Measurements from ENCODE around the gene KRT7.
A peak's percentile ranks its signal among the peaks of the same experiment; 100 is the strongest.

The KRT7 gene

GRCh38 chr12:52245962-52246569 is 13.0 kb downstream of the KRT7 start:
- DNase-seq (ENCODE audit: low spot score), result no peak
- peak overlapping the region; percentile 78 to 84 for H3K27ac ChIP-seq

DNA sequence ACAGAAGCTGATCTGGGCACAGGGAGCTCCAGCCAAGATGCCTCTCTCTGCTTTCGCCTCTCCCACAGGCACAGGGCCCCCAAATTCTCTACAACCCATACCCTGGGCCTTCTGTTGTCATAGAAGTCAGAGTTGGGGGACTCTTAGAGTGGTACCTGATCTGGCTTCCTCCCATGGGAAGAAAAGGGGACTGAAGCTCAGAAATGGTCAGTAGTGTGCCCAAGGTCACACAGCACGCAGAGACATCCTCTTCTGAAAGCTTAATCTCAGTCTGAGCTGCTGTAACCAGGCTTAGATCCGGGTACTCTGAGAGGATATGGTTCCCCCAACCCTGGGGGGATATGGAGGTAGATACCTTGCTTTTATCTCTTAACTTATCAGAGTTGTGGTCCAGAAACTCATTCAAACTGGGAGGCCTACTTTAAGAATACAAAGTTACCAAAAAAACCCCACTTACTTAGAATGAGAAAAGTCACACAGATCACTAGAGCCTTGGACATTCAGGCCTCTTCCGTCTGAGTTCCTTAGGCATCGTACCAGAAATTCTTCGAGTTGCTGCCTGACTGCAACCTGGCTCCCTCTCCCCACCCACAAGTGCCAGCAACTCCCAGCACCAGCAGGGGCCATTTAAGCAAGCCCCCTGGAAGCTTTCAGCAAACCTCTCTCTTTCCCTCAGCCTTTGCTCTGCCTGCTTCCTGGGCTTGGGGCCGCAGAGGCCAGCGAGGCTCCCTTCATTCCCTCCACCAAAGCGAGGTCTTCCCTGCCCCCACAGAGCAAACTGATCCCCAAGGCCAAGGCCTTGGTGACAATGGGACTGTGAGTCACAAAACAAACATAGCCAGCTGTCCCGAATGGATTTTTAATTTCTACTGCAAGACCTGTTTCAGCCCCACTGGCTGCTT is 13.9 kb downstream of the KRT7 start:
- TF ChIP-seq CTCF (IDR thresholded peaks at IDR 0.05), result no peak
- Histone ChIP-seq H3K4me3 (no peak overlapping the region), H3K27ac (peak overlapping the region; percentile 78 to 84)
- no peak for DNase-seq (ENCODE audit: low spot score)

More at GRCh38 chr12:52245962-52246569, 13.0 kb downstream of the KRT7 start:
- no peak for TF ChIP-seq CTCF (IDR thresholded peaks at IDR 0.05)
- H3K4me3 ChIP-seq, result no peak overlapping the region

DNA sequence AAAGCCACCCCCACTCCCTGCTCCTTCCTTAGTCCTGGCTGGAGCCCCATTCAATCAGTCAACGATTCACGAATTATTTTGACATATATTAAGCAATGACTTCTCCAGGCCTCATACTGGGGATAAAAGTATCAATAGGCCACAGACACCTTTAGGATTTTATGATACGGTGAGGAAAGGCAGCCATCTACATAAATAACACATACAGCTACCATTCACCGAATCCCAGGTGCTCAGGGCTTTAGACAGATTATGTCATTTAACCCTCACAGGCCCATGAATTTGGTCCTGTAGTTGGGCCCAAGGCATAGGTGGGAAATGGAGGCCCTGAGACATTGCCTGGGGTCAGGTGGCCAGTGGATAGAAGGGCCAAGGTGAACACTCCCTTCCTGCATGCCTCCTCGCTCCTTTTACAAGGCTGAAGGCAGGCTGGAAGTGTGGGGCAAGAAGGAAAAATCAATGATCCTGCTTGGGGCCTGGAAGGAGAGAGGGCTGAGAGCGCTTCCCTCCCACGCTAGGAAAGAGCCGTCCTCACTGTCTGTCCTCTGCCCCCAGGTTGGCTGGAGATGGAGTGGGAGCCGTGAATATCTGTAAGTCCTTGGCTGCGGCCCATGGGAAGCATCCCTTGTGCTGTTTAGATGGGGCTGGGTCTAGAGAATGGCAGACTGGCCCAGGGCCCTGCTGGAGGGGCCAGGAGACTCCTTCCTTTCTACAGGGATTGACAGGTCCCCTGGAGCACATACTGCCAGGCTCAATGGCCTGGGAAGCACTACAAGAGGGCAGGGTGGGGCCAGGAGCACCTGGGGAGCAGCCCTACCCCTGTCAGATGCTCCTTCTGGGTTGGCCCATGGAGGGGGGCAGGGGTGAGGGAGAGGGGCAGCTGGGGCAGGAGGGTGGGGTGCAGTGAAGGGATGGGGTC is 14.8 kb downstream of the KRT7 start:
- no peak overlapping the region for H3K4me3 ChIP-seq
- DNase-seq (ENCODE audit: low spot score), result peak; percentile 53
- no peak for TF ChIP-seq CTCF (IDR thresholded peaks at IDR 0.05)
- peak overlapping the region; percentile 78 to 84 for H3K27ac ChIP-seq

DNA sequence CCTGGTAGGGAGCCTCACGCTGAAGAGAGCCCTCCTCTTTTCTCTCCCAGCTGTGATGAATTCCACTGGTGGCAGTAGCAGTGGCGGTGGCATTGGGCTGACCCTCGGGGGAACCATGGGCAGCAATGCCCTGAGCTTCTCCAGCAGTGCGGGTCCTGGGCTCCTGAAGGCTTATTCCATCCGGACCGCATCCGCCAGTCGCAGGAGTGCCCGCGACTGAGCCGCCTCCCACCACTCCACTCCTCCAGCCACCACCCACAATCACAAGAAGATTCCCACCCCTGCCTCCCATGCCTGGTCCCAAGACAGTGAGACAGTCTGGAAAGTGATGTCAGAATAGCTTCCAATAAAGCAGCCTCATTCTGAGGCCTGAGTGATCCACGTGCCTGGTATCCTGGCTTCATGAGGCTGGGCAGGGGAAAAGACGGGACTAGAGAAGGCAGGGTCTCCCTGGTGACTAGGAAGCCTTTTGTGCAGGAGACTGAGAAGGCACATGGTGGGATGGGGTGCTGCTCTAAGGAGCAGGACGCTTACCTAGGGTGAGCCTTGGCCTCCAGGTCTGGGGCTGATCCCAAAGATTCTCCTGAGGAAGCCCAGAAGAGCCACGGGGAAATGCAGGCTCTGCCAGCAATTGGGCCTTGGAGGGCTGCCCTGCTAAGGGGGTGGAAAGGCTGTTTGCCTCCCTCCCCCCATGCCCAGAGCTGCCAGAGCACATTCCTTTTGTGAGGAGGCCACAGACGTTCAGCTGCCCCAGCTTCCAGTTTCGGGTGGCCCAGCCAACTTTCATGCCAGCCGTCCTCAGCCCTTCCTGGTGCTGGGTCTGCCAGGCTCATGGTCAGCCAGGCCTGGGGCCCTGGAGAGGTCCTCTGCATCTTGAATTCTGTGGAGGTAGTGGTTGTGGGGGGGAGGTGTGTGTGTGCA is 15.8 kb downstream of the KRT7 start:
- peak overlapping the region; percentile 78 to 84 for H3K27ac ChIP-seq
- H3K4me3 ChIP-seq, result peak overlapping the region; percentile 39
- peak; percentile 93 for DNase-seq (ENCODE audit: low spot score)
- TF ChIP-seq CTCF (IDR thresholded peaks at IDR 0.05), result no peak

- H3K4me3 ChIP-seq, result peak overlapping the region; percentile 39
- no peak for DNase-seq (ENCODE audit: low spot score)
- no peak for TF ChIP-seq CTCF (IDR thresholded peaks at IDR 0.05)
- peak overlapping the region; percentile 78 to 84 for H3K27ac ChIP-seq
Measured at GRCh38 chr12:52249511-52250047, 16.5 kb downstream of the KRT7 start.

Measured in coronary artery (tissue), 2 donors.